ENCODE data around the gene CEP135.

GRCh38 chr4:56067826-56068225 is 119.1 kb downstream of the CEP135 start:
- TF ChIP-seq CTCF (IDR thresholded peaks at IDR 0.05) = no peak
- TF ChIP-seq EP300 (IDR thresholded peaks at IDR 0.05) = no peak

Data from ovary (tissue), 3 donors.